Measurements from ENCODE around the gene SESN2.

GRCh38 chr1:28295936-28296335 is 36.6 kb downstream of the SESN2 start:
- TF ChIP-seq EZH2 (IDR thresholded peaks at IDR 0.05; ENCODE audit: low read depth) = no peak
- TF ChIP-seq CTCF (conservative IDR thresholded peaks at IDR 0.05) = no peak
